Measurements from ENCODE around the gene TMIGD3. TPM values are rescaled to one million over a fixed set of nuclear protein-coding genes. Genes with fewer than 3 reads are reported as not detected.
A peak's percentile ranks its signal among the peaks of the same experiment; 100 is the strongest.

TMIGD3 gene
- polyA plus RNA-seq, 4 donors = 0.78 to 1.6 (median 1.3) TPM

DNA sequence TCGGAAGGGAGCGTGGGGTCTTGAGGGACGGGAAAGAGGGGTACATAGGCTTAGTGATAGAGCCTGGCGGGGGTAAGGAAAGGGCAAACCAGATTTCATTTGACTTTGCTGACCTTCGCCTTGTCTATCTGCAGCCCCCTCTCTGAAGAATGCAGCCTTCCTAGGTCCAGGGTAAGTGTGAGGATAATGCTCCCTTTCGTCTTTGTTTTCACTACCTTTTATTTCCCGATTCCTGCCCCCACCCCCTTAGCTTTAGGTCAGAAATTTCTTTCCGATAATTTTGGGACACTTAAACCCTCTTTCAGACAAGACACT is 53.8 kb downstream of the TMIGD3 start:
- peak in 1 of 4 donors; percentile 5 for DNase-seq (ENCODE audit: low read depth in 4 of 4, low spot score in 2 of 4)

DNA sequence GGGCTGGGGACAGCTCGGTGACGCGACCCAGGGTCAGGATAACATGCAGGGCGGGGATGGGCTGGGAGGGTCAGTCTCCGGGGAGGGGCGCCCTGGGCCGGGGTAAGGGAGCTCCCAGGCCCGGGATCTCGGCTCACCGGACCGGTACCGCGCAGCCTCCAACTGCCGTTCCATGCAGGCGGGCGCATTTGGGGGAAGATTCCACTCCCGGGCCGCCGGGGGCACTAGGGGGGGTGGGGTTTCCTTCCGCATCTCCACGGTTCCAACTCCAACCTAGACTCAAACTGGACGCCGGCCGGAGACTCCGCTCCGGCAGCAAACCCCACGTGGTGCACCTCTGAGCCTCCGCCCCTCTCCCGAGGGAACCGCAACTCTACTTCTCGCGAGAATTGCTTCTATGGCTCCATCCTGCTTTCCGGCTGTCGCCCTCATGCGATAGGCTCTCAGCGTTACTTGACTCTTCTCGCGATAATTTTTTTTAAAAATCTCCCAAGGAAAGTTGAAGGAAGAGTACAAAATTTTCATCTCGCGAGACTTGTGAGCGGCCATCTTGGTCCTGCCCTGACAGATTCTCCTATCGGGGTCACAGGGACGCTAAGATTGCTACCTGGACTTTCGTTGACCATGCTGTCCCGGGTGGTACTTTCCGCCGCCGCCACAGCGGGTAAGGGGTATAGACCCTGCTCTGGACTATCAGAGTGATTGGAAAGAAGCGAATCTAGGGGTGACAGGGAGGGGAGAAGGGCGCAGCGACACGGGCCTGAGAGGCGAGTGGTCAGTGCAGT is 54.3 kb downstream of the TMIGD3 start, which contains the start of the genes ATP5PB and WDR77:
ATP5PB (plus strand) TSS at position 547 of the 785 bp plus-strand sequence; CDS start at position 625, 78 bp downstream.
WDR77 (minus strand) TSS at position 339 of the 785 bp plus-strand sequence; CDS start at position 252, 87 bp downstream.
- DNase-seq (ENCODE audit: low read depth in 4 of 4, low spot score in 2 of 4) = peak; percentile 94 to 98 (median 96)

DNA sequence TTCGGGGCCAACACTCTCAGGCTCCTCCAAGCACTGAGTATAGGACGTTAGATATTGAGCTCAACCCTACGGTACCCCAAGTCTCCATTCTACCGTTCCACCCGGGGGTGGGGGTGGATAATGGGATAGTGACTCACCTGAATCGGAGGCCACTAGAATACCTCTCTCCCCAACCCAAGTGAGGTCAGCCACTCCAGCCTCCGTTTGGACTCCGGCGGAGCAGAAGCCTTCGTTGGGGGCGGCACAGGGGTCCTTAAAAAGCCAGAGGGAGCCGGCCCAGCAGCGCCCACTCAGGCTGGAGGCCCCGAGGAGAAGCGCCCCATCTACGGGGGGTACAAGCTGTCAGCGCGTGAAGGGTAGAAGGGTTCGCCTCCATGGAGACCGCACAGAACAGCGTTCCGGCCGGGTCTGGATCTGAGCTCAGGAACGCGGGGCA is 54.9 kb downstream of the TMIGD3 start:
- peak in 1 of 4 donors; percentile 0 for DNase-seq (ENCODE audit: low read depth in 4 of 4, low spot score in 2 of 4)

DNA sequence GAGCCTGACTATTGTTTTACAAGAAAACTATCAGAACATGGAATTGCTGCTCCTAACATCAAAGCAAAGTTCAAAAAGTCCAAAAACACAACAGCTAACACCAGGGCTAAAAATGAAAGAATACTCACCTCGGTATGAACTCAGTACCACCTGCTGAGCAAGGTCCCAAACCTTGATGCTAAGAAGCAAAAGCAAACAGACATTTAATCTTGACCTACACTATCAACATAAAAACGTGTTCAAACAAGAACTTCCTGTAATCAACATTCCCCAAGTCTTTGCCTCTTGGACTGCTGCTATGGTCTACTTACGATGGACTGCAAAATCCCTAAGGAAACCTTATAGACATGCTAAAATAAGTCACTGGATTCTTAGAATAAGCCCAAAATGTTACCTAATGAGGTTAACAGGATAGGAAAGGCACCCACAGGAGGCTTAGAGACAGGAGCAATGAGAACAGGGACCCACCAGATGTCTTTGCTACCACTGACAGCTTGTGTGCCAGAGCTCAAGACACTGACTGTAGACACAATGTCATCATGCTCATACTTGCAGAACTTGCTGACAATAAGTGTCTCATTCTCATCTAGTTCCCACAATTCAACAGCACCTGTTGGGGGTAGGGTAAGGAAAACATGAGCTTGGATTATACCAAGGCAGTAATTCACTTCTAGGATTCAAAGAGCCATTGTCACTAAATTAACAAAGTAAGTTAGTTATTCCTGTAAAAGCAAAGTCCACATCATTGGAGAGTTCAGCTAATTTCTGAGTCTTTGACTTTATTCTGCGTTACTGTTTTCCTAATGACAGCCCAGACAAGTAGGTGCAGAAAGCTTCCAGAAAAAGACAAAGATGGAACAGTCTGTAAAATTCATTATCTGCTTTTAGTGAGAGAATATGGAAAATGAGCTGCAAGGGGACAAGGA is 56.2 kb downstream of the TMIGD3 start:
- no peak for DNase-seq (ENCODE audit: low read depth in 4 of 4, low spot score in 2 of 4)

DNA sequence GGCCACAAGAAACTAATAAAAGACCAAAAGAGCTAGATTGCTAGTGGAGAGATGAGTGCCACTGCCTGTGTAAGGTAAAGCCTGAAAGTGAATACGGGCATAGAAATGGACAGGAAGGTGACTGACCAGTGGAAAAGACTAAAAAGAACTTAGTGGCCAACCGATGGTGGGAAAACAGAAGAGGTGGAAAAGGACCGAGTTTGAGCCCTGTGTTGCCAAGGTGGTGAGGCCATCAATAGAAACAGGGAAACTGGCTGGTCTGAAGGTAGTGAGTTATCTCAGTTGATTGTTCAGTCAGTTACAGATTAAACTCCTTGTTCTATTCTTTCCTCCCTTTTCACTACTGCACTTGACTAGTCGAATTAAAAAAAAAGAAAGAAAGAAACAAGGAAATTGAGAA is 56.9 kb downstream of the TMIGD3 start:
- DNase-seq (ENCODE audit: low read depth in 4 of 4, low spot score in 2 of 4) = no peak

DNA sequence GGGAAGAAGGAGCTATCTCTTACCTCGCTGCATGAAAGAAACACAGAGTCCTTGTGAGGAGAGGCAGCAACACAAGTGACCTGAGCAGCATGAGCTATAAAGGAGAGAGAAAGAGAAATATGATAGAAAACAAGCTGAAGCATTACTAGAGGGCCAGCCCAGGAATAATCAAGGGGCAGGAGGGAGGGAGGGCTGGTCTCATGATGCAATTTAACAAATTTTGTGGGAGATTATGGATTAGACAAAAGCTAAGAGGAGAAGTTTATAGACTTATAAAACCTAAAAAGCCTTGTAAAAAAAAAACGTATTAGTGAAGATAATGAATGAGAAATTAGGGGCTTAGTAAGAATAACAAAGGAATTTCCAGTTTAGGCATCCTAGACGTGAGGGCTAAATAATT is 59.4 kb downstream of the TMIGD3 start:
- no peak for DNase-seq (ENCODE audit: low read depth in 4 of 4, low spot score in 2 of 4)

DNA sequence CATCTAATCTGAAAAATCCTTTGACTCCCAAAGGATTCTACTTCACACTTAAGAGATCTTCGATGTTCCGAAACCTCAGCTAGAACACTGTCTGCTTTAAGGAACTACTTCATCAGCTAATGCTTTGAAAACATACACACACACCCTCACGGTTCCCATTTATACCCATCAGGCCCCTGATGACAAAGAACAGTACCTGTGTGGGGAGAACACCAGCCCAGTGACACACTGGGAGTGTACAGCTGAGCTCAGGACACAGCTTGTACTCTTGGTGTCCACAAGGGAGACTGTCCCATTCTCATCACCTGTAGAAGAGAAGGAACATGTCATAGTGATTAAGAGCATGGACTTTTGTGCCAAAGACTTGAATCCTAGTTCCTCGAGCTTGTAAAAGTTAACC is 61.0 kb downstream of the TMIGD3 start:
- no peak for DNase-seq (ENCODE audit: low read depth in 4 of 4, low spot score in 2 of 4)

DNA sequence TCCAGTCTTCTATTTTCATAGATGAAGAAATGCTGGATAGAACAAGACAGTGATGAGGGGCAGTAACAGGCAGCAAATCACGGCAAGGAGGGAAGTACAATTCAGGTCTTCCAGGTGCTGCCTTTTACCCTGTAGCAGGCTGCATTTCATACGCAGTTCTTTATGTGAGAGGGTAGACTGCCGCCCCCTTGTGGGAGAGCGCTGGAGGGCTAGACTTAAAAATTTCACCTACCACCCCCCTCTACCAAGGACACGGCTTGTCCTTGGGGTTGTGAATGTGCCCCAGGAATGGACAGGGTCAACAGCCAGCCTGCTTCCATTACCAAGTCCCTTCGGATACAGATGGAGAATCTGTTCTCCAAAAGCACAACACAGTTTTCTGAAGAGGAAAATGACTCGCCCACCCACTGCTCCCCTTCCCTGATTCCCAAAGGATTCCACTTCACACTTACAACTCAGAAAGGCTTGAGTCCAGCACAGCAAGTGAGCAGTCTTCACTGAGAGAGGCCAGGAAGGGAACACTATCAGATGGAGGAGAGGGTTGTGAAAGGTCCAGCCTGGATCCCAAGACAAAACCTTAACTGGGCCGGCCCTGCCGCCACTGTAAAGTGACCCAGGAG is 61.8 kb downstream of the TMIGD3 start:
- DNase-seq (ENCODE audit: low read depth in 4 of 4, low spot score in 2 of 4) = no peak

DNA sequence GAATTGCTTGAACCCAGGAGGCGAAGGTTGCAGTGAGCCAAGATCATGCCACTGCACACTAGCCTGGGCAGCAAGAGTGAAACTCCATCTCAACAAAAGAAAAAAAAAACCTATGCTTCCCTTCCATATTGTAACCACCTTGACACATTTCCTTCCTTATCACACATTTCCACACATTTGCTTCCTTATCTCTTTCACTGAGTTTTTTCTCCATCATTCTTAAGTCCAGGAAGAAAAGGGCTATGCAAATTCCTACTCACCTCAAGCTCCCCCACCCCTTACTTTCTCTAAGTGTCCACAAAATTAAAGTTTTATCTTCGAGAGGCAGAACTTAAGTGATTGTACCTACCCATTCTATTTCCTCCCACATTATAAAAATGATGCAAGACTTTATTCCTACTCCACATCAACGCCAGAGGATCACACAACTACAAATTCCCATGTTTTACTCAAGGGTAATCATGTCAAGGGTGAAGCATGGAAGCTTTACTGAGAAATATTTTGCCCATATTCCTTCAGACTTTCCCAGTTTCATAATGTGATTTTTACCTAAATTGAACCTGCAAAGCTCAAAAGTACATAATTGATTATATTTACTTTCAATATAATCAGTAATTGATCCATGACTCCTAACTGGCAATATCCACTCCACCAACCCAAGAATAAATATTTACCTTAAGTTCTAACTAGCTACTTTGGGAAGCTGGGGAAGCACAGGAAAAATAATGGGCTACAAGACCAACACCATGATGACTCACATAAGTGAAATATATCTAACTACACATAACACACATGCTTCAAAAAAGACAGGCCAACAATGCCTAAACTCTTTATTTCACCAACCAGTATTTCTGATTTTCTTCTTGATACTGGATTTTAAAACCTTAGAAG is 63.7 kb downstream of the TMIGD3 start:
- no peak for DNase-seq (ENCODE audit: low read depth in 4 of 4, low spot score in 2 of 4)

DNA sequence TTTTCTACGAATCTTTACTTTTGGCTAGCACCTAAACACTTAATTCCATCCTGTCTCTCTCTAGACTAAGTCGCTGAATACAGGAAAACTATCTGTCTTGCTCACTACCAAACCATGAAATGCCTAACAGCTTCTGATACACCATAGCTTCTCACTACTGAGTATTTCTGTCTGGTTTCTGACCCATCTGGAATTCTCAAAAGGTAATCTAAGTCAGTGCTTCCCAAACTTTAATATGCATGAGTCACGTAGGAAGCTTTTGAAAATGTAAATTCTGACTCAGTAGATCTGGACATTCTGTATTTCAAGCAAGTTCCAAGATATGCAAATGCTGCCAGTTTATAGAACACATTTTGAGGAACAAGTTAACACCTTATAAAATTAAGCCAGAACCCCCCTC is 66.7 kb downstream of the TMIGD3 start:
- no peak for DNase-seq (ENCODE audit: low read depth in 4 of 4, low spot score in 2 of 4)

Other genes starting within 250 kb of the TMIGD3 start
- not detected for gene CHIA, start 212.8 kb downstream of the TMIGD3 start, polyA plus RNA-seq (ENCODE audit: insufficient read length in 4 of 4)
- gene OVGP1, start 75.9 kb downstream of the TMIGD3 start, polyA plus RNA-seq (ENCODE audit: insufficient read length in 4 of 4) = 1 to 10 TPM; 2.9 to 6.9 (median 4.2) TPM
- gene WDR77, start 54.4 kb downstream of the TMIGD3 start, polyA plus RNA-seq (ENCODE audit: insufficient read length in 4 of 4) = 10 to 100 TPM; 37.4 to 44.7 (median 39.6) TPM
- 100 to 1,000 TPM; 329 to 466 (median 367) TPM for gene ATP5PB, start 54.2 kb downstream of the TMIGD3 start, polyA plus RNA-seq (ENCODE audit: insufficient read length in 4 of 4)
- 1 to 10 TPM; 2.5 to 5.3 (median 4.2) TPM for gene C1orf162, start 29.6 kb downstream of the TMIGD3 start, polyA plus RNA-seq (ENCODE audit: insufficient read length in 4 of 4)
- gene ADORA3, start within 50 bp of the TMIGD3 start, polyA plus RNA-seq (ENCODE audit: insufficient read length in 4 of 4) = under 1 TPM; 0.35 to 0.62 (median 0.43) TPM
- 10 to 100 TPM; 62.8 to 87.1 (median 72.1) TPM for gene RAP1A, start 116.2 kb upstream of the TMIGD3 start, polyA plus RNA-seq (ENCODE audit: insufficient read length in 4 of 4)
- gene INKA2, start 235.8 kb upstream of the TMIGD3 start, polyA plus RNA-seq (ENCODE audit: insufficient read length in 4 of 4) = 1 to 10 TPM; 1.9 to 3.2 (median 2.5) TPM